A549 treated with GW870086 at 1 μM for 4 hours (cell line): ENCODE measurements around the gene NUDT13. TPM values are rescaled to one million over a fixed set of nuclear protein-coding genes. Genes with fewer than 3 reads are reported as not detected.

Source experiments
- total RNA-seq: library from RNA; stranded (reverse); fragments of 200-300 nt; extraction: Qiagen RNA extraction; gene quantifications from 5 replicates; pipeline ENCODE4 v1.2.3, GENCODE V29; 2022; ENCODE audit warnings: low read depth

NUDT13 gene
- 2.5 to 5.4 TPM (median 3.5 TPM) in 5 replicates for total RNA-seq

DNA sequence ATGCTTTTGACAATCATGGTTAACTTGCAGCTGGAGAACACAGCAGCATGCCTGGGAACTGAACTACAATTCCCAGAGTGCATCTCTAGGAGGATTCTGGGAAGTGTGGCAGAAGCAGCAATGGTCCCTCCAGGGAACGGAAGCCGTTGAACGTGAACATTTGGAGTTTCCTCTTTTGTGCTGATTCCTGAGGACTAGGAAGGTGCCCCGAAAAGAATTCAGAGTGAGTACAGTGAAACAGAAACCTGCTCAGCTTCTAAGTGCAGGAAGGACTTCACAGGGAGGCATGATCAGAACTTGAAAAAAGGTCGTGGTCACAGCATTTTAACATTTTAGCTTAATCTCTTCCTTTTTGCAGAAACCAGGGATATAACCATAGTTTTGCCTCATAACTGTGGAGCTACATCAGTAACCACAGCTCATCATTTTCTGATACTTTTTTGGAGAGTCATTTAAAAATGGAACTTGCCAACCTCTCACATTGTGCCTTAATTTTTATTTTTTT is at the start of gene NUDT13:
Gene NUDT13, plus strand, starts transcription at position 111 of the 505 bp plus-strand sequence. CDS start 3,911 bp downstream, outside the sequence.

DNA sequence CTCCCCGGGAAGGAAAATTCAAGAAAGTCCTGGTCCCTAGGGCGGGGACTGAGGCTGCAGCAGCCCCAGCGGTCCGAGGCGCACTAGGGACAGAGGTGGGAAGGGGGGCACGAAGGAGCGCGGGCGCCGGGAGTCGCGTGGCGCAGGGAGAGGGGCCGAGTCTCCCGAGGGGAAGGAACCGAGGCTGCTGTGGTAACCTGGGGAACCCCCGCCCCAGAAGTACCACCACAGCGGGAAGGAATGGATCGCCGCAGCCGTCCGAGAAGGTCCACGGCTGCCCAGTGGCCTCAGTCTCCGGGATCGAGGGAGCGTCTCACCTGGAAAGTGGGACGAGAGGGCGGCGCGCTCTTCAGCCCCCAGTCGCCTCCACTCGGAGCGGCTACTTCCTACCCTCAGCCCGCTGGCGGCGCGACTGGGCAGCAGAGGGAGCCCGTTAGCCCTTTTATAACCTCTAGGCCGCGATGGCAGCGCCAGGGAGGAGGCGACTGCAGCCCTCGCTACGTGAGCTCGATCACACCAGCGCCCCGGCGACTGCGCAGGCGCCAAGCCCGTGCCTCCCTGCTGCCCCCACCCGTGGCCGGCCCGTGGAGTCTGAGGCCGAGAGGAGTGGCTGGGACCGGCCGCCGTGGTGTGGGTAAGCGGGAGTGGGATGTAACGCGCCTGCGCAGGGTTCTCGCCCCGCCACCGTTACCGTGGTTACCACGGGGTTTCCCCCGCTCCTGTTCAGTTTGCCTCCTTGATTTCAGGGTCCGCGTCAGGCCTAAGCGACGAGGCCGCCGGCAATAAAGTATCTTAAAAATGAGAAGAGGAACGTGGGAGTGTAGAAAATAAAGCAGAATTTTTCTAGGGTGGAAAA is 13.6 kb upstream of the NUDT13 start, which contains the start of gene P4HA1:
Gene P4HA1, minus strand, starts transcription at position 418 of the 856 bp plus-strand sequence. CDS start 21,983 bp downstream, outside the sequence.

DNA sequence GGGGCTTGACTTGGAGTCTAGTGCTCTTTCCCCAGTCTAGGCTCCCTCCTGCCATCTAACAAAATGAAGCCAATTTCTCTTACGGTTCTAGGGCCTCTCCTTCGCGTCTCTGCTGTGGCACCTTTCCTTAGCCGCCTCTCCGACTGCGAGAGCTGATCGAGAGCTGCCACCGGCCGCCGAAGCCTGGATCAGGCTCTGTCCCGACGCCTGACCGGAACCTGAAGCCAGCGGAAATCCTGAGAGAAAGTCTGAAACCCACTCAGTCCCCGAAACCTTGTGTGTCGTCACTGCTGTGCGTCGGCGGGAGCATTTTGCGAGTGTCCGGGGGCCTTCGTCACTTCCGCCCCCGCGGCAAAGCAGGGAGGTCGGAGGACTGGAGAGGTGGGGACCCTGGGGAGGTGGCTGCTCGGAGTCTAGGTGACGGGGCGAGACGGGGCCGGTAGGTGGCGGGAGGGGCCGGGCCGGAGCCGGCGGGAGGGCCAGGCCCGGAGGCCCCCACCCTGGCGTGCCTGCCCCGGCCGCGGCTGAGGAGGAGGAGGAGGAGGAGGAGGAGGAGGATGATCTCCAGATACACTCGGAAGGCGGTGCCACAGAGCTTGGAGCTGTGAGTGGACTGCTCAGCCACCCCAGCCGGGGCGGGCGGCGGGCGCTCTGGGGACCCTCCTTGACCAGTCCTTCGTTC is 57.7 kb downstream of the NUDT13 start, which contains the start of the genes ECD and FAM149B1:
Gene ECD, minus strand, starts transcription at position 226 of the 682 bp plus-strand sequence. CDS start 4,071 bp downstream, outside the sequence.
Gene FAM149B1, plus strand, starts transcription at position 337 of the 682 bp plus-strand sequence. Its CDS starts 221 bp downstream, at position 558.

Other genes starting within 250 kb of the NUDT13 start
- gene OIT3, start 216.7 kb upstream of the NUDT13 start, total RNA-seq, result 0.07 to 0.34 TPM in 2 of 5 replicates, not detected in the others
- not detected in 5 replicates for gene PLA2G12B, start 155.6 kb upstream of the NUDT13 start, total RNA-seq
- 16.9 to 26.3 TPM (median 22.7 TPM) in 5 replicates for gene P4HA1, start 13.6 kb upstream of the NUDT13 start, total RNA-seq
- gene ECD, start 57.6 kb downstream of the NUDT13 start, total RNA-seq, result 25.4 to 30.2 TPM (median 27.6 TPM) in 5 replicates
- gene FAM149B1, start 57.7 kb downstream of the NUDT13 start, total RNA-seq, result 7.1 to 8.4 TPM (median 7.6 TPM) in 5 replicates
- gene DNAJC9, start 136.8 kb downstream of the NUDT13 start, total RNA-seq, result 48.2 to 51.8 TPM (median 51.1 TPM) in 5 replicates
- gene MRPS16, start 142.2 kb downstream of the NUDT13 start, total RNA-seq, result 115 to 196 TPM (median 180 TPM) in 5 replicates
- gene CFAP70, start 248.4 kb downstream of the NUDT13 start, total RNA-seq, result 0.10 to 0.21 TPM (median 0.14 TPM) in 5 replicates